Jurkat, Clone E6-1 (cell line): ENCODE data around the gene KIF6.
A peak's percentile ranks its signal among the peaks of the same experiment; 100 is the strongest.
"Not testable (repeated sequence)": the region's sequence is repeated elsewhere in the genome, so short reads cannot be mapped to it uniquely, and the experiment has no call there.

Experiments
- DNase-seq: peaks from one replicate; pipeline ENCODE4 v3.0.0-alpha.2; 2011; ENCODE audit warnings: low read depth, low spot score
- H3K4me3 ChIP-seq: 2 replicates; pipeline ENCODE4 v1.5.1; 2011; ENCODE audit warnings: mild to moderate bottlenecking, low read length, control low read depth, moderate library complexity

KIF6 gene

GRCh38 chr6:39479819-39480218 is 245.4 kb downstream of the KIF6 start:
- not testable (repeated sequence) for H3K4me3 ChIP-seq, DNase-seq

- DNase-seq, result no peak
- no peak overlapping the region for H3K4me3 ChIP-seq
Observed at GRCh38 chr6:39476670-39477069, 248.5 kb downstream of the KIF6 start.

GRCh38 chr6:39476151-39476550 is 249.1 kb downstream of the KIF6 start:
- DNase-seq, result no peak
- no peak overlapping the region for H3K4me3 ChIP-seq

- peak; percentile 25 for DNase-seq
- H3K4me3 ChIP-seq, result no peak overlapping the region
Observed at GRCh38 chr6:39471954-39472659, 253.1 kb downstream of the KIF6 start.

GRCh38 chr6:39470506-39470905 is 254.7 kb downstream of the KIF6 start:
- DNase-seq, result no peak

GRCh38 chr6:39468385-39468784 is 256.8 kb downstream of the KIF6 start:
- no peak overlapping the region for H3K4me3 ChIP-seq
- no peak for DNase-seq

More at GRCh38 chr6:39470506-39470905, 254.7 kb downstream of the KIF6 start:
- H3K4me3 ChIP-seq, result no peak overlapping the region

- no peak overlapping the region for H3K4me3 ChIP-seq
- DNase-seq, result no peak
Observed at GRCh38 chr6:39466631-39467030, 258.6 kb downstream of the KIF6 start.

- DNase-seq, result no peak
- no peak overlapping the region for H3K4me3 ChIP-seq
Observed at GRCh38 chr6:39465539-39465938, 259.7 kb downstream of the KIF6 start.

- no peak overlapping the region for H3K4me3 ChIP-seq
- DNase-seq, result no peak
Observed at GRCh38 chr6:39464067-39464466, 261.1 kb downstream of the KIF6 start.

- H3K4me3 ChIP-seq, result no peak overlapping the region
- DNase-seq, result no peak
Observed at GRCh38 chr6:39453956-39454524, 271.2 kb downstream of the KIF6 start.

GRCh38 chr6:39453241-39453640 is 272.0 kb downstream of the KIF6 start:
- H3K4me3 ChIP-seq, result no peak overlapping the region
- no peak for DNase-seq

- DNase-seq, result no peak
- H3K4me3 ChIP-seq, result no peak overlapping the region
Observed at GRCh38 chr6:39452306-39453145, 272.7 kb downstream of the KIF6 start.

- peak; percentile 42 for DNase-seq
- no peak overlapping the region for H3K4me3 ChIP-seq
Observed at GRCh38 chr6:39451831-39452230, 273.4 kb downstream of the KIF6 start.

GRCh38 chr6:39449022-39449421 is 276.2 kb downstream of the KIF6 start:
- H3K4me3 ChIP-seq, result no peak overlapping the region
- DNase-seq, result no peak

GRCh38 chr6:39446909-39447308 is 278.3 kb downstream of the KIF6 start:
- H3K4me3 ChIP-seq, result no peak overlapping the region
- DNase-seq, result no peak

GRCh38 chr6:39445667-39446066 is 279.5 kb downstream of the KIF6 start:
- DNase-seq, result no peak
- H3K4me3 ChIP-seq, result no peak overlapping the region

GRCh38 chr6:39444479-39445019 is 280.7 kb downstream of the KIF6 start:
- no peak overlapping the region for H3K4me3 ChIP-seq
- no peak for DNase-seq

GRCh38 chr6:39441986-39442385 is 283.2 kb downstream of the KIF6 start:
- no peak overlapping the region for H3K4me3 ChIP-seq
- no peak for DNase-seq

- DNase-seq, result no peak
- no peak overlapping the region for H3K4me3 ChIP-seq
Observed at GRCh38 chr6:39441301-39441700, 283.9 kb downstream of the KIF6 start.

- DNase-seq, result no peak
Observed at GRCh38 chr6:39440039-39440426, 285.2 kb downstream of the KIF6 start.

More at GRCh38 chr6:39440039-39440426, 285.2 kb downstream of the KIF6 start:
- H3K4me3 ChIP-seq, result no peak overlapping the region
